ENCODE measurements around the gene THAP6. TPM values are rescaled to one million over a fixed set of nuclear protein-coding genes. Genes with fewer than 3 reads are reported as not detected.
"Not testable (repeated sequence)": the region's sequence is repeated elsewhere in the genome, so short reads cannot be mapped to it uniquely, and the experiment has no call there.

THAP6 gene
- polyA plus RNA-seq (2013, experiment 1 of 2; ENCODE audit: insufficient read length) = 6.0 TPM
- polyA plus RNA-seq (2013, experiment 2 of 2; ENCODE audit: insufficient read length) = 6.8 TPM

GRCh38 chr4:75514131-75514948, at the start of gene THAP6, which contains the start of gene RCHY1:
THAP6 (plus strand) TSS chr4:75514473; CDS start chr4:75515453, 980 bp downstream.
RCHY1 (minus strand) TSS chr4:75514403; CDS start chr4:75514286, 117 bp downstream.
- peak; percentile 97 for DNase-seq

- no peak for DNase-seq
Measured at GRCh38 chr4:75469896-75470295, 44.4 kb upstream of the THAP6 start.

GRCh38 chr4:75470738-75471137, 43.5 kb upstream of the THAP6 start:
- no peak for DNase-seq

- DNase-seq = no peak
Measured at GRCh38 chr4:75477201-75477600, 37.1 kb upstream of the THAP6 start.

- no peak for DNase-seq
Measured at GRCh38 chr4:75484190-75484589, 30.1 kb upstream of the THAP6 start.

GRCh38 chr4:75490155-75490554, 24.1 kb upstream of the THAP6 start:
- DNase-seq = peak; percentile 27

- no peak for DNase-seq
Measured at GRCh38 chr4:75494563-75494962, 19.7 kb upstream of the THAP6 start.

GRCh38 chr4:75495476-75495875, 18.8 kb upstream of the THAP6 start:
- no peak for DNase-seq

- no peak for DNase-seq
Measured at GRCh38 chr4:75496406-75496805, 17.9 kb upstream of the THAP6 start.

- DNase-seq = peak; percentile 41
Measured at GRCh38 chr4:75497133-75497532, 17.1 kb upstream of the THAP6 start.

- no peak for DNase-seq
Measured at GRCh38 chr4:75498041-75498440, 16.2 kb upstream of the THAP6 start.

- DNase-seq = no peak
Measured at GRCh38 chr4:75499900-75500299, 14.4 kb upstream of the THAP6 start.

GRCh38 chr4:75502671-75503070, 11.6 kb upstream of the THAP6 start:
- DNase-seq = no peak

GRCh38 chr4:75505630-75506029, 8.6 kb upstream of the THAP6 start:
- no peak for DNase-seq

GRCh38 chr4:75509592-75509991, 4.7 kb upstream of the THAP6 start:
- DNase-seq = not testable (repeated sequence)

GRCh38 chr4:75511841-75512240, 2.4 kb upstream of the THAP6 start:
- no peak for DNase-seq

- peak; percentile 43 for DNase-seq
Measured at GRCh38 chr4:75512386-75513211, 1.7 kb upstream of the THAP6 start.

GRCh38 chr4:75513526-75514130, 645 bp upstream of the THAP6 start:
- DNase-seq = no peak

GRCh38 chr4:75514949-75515612, 808 bp downstream of the THAP6 start:
- DNase-seq = no peak

GRCh38 chr4:75516144-75516543, 1.9 kb downstream of the THAP6 start:
- no peak for DNase-seq

GRCh38 chr4:75519452-75519851, 5.2 kb downstream of the THAP6 start:
- not testable (repeated sequence) for DNase-seq

- DNase-seq = no peak
Measured at GRCh38 chr4:75525086-75525485, 10.8 kb downstream of the THAP6 start.
